GM12878 (cell line): ENCODE measurements around the gene SIGLEC14. TPM values are rescaled to one million over a fixed set of nuclear protein-coding genes. Genes with fewer than 3 reads are reported as not detected.

Experiments used
- EZH2 ChIP-seq: IDR thresholded peaks from 2 replicates; pipeline ENCODE4 v1.6.1; 2012; ENCODE audit warnings: low read depth, mild to moderate bottlenecking, control low read depth, inconsistent platforms, low read length, borderline replicate concordance; ENCODE audit not compliant: control insufficient read depth
- GATAD2B ChIP-seq: fragments of 450-650 bp; conservative IDR thresholded peaks from 2 replicates; pipeline ENCODE4 v1.6.1; 2017; ENCODE audit warnings: low read depth, mild to moderate bottlenecking, moderate library complexity
- IKZF1 ChIP-seq: fragments of 450-650 bp; conservative IDR thresholded peaks from 2 replicates; pipeline ENCODE4 v1.6.1; 2017; ENCODE audit warnings: antibody characterized with exemption, mild to moderate bottlenecking
- IRF4 ChIP-seq: IDR thresholded peaks from 2 replicates; pipeline ENCODE4 v1.6.1; 2011; ENCODE audit warnings: low read depth, low read length
- IRF5 ChIP-seq: fragments of 450-650 bp; IDR thresholded peaks from 2 replicates; pipeline ENCODE4 v1.6.1; 2017; ENCODE audit warnings: borderline replicate concordance
- JUNB ChIP-seq: IDR thresholded peaks from 2 replicates; pipeline ENCODE4 v1.6.1; 2016; ENCODE audit warnings: antibody characterized with exemption, mild to moderate bottlenecking
- KDM1A ChIP-seq: fragments of 200-600 bp; sonication (generic); IDR thresholded peaks from 2 replicates; pipeline ENCODE4 v1.6.1; 2016; ENCODE audit warnings: borderline replicate concordance
- PML ChIP-seq: IDR thresholded peaks from 2 replicates; pipeline ENCODE4 v1.6.1; 2012; ENCODE audit warnings: low read length, inconsistent platforms
- RAD21 ChIP-seq: IDR thresholded peaks from 2 replicates; pipeline ENCODE4 v1.6.1; 2011; ENCODE audit warnings: mild to moderate bottlenecking, low read depth, low read length, moderate library complexity; ENCODE audit not compliant: insufficient read depth
- RAD51 ChIP-seq: fragments of 450-650 bp; IDR thresholded peaks from 2 replicates; pipeline ENCODE4 v1.6.1; 2016; ENCODE audit warnings: moderate library complexity, mild to moderate bottlenecking, inconsistent platforms
- REST ChIP-seq: IDR thresholded peaks from 2 replicates; pipeline ENCODE4 v1.6.1; 2012; ENCODE audit warnings: mild to moderate bottlenecking, low read depth, low read length
- SMAD1 ChIP-seq: fragments of 450-650 bp; IDR thresholded peaks from 2 replicates; pipeline ENCODE4 v1.6.1; 2018; ENCODE audit warnings: mild to moderate bottlenecking, low read depth; ENCODE audit not compliant: partially characterized antibody
- SMC3 ChIP-seq: IDR thresholded peaks from 2 replicates; pipeline ENCODE4 v1.6.1; 2011; ENCODE audit warnings: low read length, improper control_type of control experiment, borderline replicate concordance
- SRF ChIP-seq, 2 experiments: IDR thresholded peaks; 2 replicates each; pipeline ENCODE4 v1.6.1; 2011; ENCODE audit warnings: low read depth in 2 of 2, low read length in 2 of 2, mild to moderate bottlenecking in 1 of 2, moderate library complexity in 1 of 2
- SUPT20H ChIP-seq: IDR thresholded peaks from 2 replicates; pipeline ENCODE4 v1.6.1; 2011; ENCODE audit warnings: low read depth, mild to moderate bottlenecking, low read length, moderate library complexity, borderline replicate concordance; ENCODE audit not compliant: control insufficient read depth
- TARDBP ChIP-seq: IDR thresholded peaks from 2 replicates; pipeline ENCODE4 v1.6.1; 2016; ENCODE audit warnings: borderline replicate concordance
- ZBED1 ChIP-seq: IDR thresholded peaks from 2 replicates; pipeline ENCODE4 v1.6.1; 2016; ENCODE audit warnings: borderline replicate concordance
- ZNF24 ChIP-seq: fragments of 450-650 bp; IDR thresholded peaks from 2 replicates; pipeline ENCODE4 v1.6.1; 2017; ENCODE audit warnings: antibody characterized with exemption, mild to moderate bottlenecking
- polyA plus RNA-seq, 11 experiments: library from polyadenylated mRNA; depleted of rRNA in 4 of 11; unstranded in 6 of 11; stranded (reverse) in 5 of 11; fragments of >200 nt; fragmentation: Nextera tagmentation in 4 of 11; fragmentation: Illumina TruSeq in 1 of 11; extraction: Ambion mirVana in 4 of 11; extraction: Trizol in 1 of 11; gene quantifications; 1 replicate in 1 of 11; 2 replicates in 10 of 11; pipeline versions ENCODE4 v1.2.1 to v1.2.3, GENCODE V29; 2011 to 2016; ENCODE audit warnings: inconsistent platforms in 2 of 11, missing spikeins in 2 of 11, low read depth in 1 of 11
- total RNA-seq, 4 experiments: library from RNA; depleted of rRNA in 3 of 4; stranded (reverse); fragments of >200 nt in 3 of 4; fragmentation: Illumina TruSeq in 1 of 4; extraction: Trizol in 1 of 4; gene quantifications; 2 replicates each; pipeline versions ENCODE4 v1.2.1 to v1.2.3, GENCODE V29; 2013 to 2021
- TF ChIP-seq, protein P1 (sequence below): IDR thresholded peaks from 2 replicates; pipeline ENCODE4 v1.6.1; 2012; ENCODE audit warnings: low read depth, low read length, improper control_type of control experiment
- TF ChIP-seq, protein P2 (sequence below): fragments of 450-650 bp; formaldehyde crosslinking; IDR thresholded peaks from 2 replicates; pipeline ENCODE4 v1.4.0; 2020; ENCODE audit warnings: mild to moderate bottlenecking, moderate library complexity
- TF ChIP-seq, protein P3 (sequence below): IDR thresholded peaks from 2 replicates; pipeline ENCODE4 v1.6.1; 2011; ENCODE audit warnings: low read depth, mild to moderate bottlenecking, low read length, moderate library complexity, borderline replicate concordance; ENCODE audit errors: extremely low read depth

The SIGLEC14 gene
- total and polyA plus RNA-seq, 10 of the 15 experiments (the other 5 are each of a cell fraction or from before 2014, with no cell fraction given): 0.57 to 8.4 (median 4.6) TPM

- TF ChIP-seq, protein P1, sequence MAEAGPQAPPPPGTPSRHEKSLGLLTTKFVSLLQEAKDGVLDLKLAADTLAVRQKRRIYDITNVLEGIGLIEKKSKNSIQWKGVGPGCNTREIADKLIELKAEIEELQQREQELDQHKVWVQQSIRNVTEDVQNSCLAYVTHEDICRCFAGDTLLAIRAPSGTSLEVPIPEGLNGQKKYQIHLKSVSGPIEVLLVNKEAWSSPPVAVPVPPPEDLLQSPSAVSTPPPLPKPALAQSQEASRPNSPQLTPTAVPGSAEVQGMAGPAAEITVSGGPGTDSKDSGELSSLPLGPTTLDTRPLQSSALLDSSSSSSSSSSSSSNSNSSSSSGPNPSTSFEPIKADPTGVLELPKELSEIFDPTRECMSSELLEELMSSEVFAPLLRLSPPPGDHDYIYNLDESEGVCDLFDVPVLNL: no peak
- no peak for TF ChIP-seq KDM1A
- no peak for TF ChIP-seq SRF (IDR thresholded peaks at IDR 0.05; ENCODE audit: low read depth in 2 of 2, low read length in 2 of 2)
- TF ChIP-seq JUNB: no peak
- no peak for TF ChIP-seq PML
- no peak for TF ChIP-seq SUPT20H
- TF ChIP-seq, protein P2, sequence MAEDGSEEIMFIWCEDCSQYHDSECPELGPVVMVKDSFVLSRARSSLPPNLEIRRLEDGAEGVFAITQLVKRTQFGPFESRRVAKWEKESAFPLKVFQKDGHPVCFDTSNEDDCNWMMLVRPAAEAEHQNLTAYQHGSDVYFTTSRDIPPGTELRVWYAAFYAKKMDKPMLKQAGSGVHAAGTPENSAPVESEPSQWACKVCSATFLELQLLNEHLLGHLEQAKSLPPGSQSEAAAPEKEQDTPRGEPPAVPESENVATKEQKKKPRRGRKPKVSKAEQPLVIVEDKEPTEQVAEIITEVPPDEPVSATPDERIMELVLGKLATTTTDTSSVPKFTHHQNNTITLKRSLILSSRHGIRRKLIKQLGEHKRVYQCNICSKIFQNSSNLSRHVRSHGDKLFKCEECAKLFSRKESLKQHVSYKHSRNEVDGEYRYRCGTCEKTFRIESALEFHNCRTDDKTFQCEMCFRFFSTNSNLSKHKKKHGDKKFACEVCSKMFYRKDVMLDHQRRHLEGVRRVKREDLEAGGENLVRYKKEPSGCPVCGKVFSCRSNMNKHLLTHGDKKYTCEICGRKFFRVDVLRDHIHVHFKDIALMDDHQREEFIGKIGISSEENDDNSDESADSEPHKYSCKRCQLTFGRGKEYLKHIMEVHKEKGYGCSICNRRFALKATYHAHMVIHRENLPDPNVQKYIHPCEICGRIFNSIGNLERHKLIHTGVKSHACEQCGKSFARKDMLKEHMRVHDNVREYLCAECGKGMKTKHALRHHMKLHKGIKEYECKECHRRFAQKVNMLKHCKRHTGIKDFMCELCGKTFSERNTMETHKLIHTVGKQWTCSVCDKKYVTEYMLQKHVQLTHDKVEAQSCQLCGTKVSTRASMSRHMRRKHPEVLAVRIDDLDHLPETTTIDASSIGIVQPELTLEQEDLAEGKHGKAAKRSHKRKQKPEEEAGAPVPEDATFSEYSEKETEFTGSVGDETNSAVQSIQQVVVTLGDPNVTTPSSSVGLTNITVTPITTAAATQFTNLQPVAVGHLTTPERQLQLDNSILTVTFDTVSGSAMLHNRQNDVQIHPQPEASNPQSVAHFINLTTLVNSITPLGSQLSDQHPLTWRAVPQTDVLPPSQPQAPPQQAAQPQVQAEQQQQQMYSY (CRISPR knock-in tag): no peak
- TF ChIP-seq, protein P3, sequence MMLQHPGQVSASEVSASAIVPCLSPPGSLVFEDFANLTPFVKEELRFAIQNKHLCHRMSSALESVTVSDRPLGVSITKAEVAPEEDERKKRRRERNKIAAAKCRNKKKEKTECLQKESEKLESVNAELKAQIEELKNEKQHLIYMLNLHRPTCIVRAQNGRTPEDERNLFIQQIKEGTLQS: no peak
- no peak for TF ChIP-seq REST
- no peak for TF ChIP-seq SMC3
- TF ChIP-seq ZNF24: no peak
- TF ChIP-seq GATAD2B: 0 out of 2 replicates have a peak, but pooled peaks have one; percentile 61
- 0 out of 2 replicates have a peak, but pooled peaks have one; percentile 17 for TF ChIP-seq IKZF1
- no peak for TF ChIP-seq TARDBP
- TF ChIP-seq RAD51: no peak
- TF ChIP-seq SMAD1: no peak
- no peak for TF ChIP-seq IRF5
- TF ChIP-seq EZH2: no peak
- no peak for TF ChIP-seq ZBED1
- no peak for TF ChIP-seq IRF4
- TF ChIP-seq RAD21: no peak
Observed at GRCh38 chr19:51690454-51691073, 43.9 kb upstream of the SIGLEC14 start (continued).
